Mesendoderm (in vitro differentiated cells): ENCODE results near the gene MYO9B.

ENCODE experiments used
- DNase-seq: peaks from one replicate; pipeline ENCODE4 v3.0.0; 2013
- H2AK5ac ChIP-seq: 2 replicates; pipeline ENCODE4 v1.6.1; 2013; ENCODE audit warnings: low read length, inconsistent platforms
- H2BK120ac ChIP-seq: 2 replicates; pipeline ENCODE4 v1.6.1; 2013; ENCODE audit warnings: low read depth, mild to moderate bottlenecking, low read length, moderate library complexity, mixed read lengths
- H2BK15ac ChIP-seq: replicated peaks from 2 replicates; pipeline ENCODE4 v1.6.1; 2013; ENCODE audit warnings: low read depth, mild to moderate bottlenecking, moderate library complexity
- H2BK5ac ChIP-seq: 2 replicates; pipeline ENCODE4 v1.6.1; 2013; ENCODE audit warnings: low read length, inconsistent platforms
- H3K18ac ChIP-seq: 2 replicates; pipeline ENCODE4 v1.6.1; 2013; ENCODE audit warnings: mild to moderate bottlenecking, low read length, mixed read lengths
- H3K23ac ChIP-seq: one replicate; pipeline ENCODE4 v1.6.1; 2013; ENCODE audit warnings: low read length
- H3K27ac ChIP-seq: 2 replicates; pipeline ENCODE4 v1.5.1; 2013; ENCODE audit warnings: low read depth, mild to moderate bottlenecking, inconsistent platforms, low read length, moderate library complexity
- H3K27me3 ChIP-seq: 2 replicates; pipeline ENCODE4 v1.6.1; 2013; ENCODE audit warnings: low read length, control low read depth, mild to moderate bottlenecking, inconsistent platforms; ENCODE audit not compliant: insufficient read depth, poor library complexity
- H3K36me3 ChIP-seq: 2 replicates; pipeline ENCODE4 v1.6.1; 2013; ENCODE audit warnings: low read length, inconsistent platforms; ENCODE audit not compliant: control insufficient read depth, insufficient read depth
- H3K4ac ChIP-seq: one replicate; pipeline ENCODE4 v1.6.1; 2013; ENCODE audit warnings: low read depth, mild to moderate bottlenecking, low read length, moderate library complexity
- H3K4me1 ChIP-seq: 2 replicates; pipeline ENCODE4 v1.6.1; 2013; ENCODE audit warnings: low read depth, low read length, inconsistent platforms; ENCODE audit not compliant: control insufficient read depth
- H3K4me2 ChIP-seq: 2 replicates; pipeline ENCODE4 v1.6.1; 2013; ENCODE audit warnings: low read length
- H3K4me3 ChIP-seq: 2 replicates; pipeline ENCODE4 v1.5.1; 2013; ENCODE audit warnings: mild to moderate bottlenecking, low read length
- H3K56ac ChIP-seq: one replicate; pipeline ENCODE4 v1.6.1; 2013; ENCODE audit warnings: low read length
- H3K79me1 ChIP-seq: 2 replicates; pipeline ENCODE4 v1.6.1; 2013; ENCODE audit warnings: low read length, inconsistent platforms
- H3K79me2 ChIP-seq: 2 replicates; pipeline ENCODE4 v1.6.1; 2013; ENCODE audit warnings: mild to moderate bottlenecking, low read length; ENCODE audit not compliant: control insufficient read depth, insufficient read depth
- H3K9ac ChIP-seq: 2 replicates; pipeline ENCODE4 v1.6.1; 2013; ENCODE audit warnings: low read length, inconsistent platforms
- H4K5ac ChIP-seq: one replicate; pipeline ENCODE4 v1.6.1; 2013; ENCODE audit warnings: low read length
- H4K8ac ChIP-seq: one replicate; pipeline ENCODE4 v1.6.1; 2013; ENCODE audit warnings: low read depth, mild to moderate bottlenecking, control low read depth, low read length, moderate library complexity
- WGBS: extraction: QIAGEN DNeasy Blood & Tissue Kit; methylation state at CpG from one replicate; pipeline ENCODE4 v1.1.7; 2013; ENCODE audit warnings: low lambda C conversion rate, missing lambda C conversion rate; ENCODE audit not compliant: insufficient coverage; ENCODE audit errors: extremely low coverage; 5-methylcytosine and 5-hydroxymethylcytosine counted together

The MYO9B gene

GRCh38 chr19:17248011-17248776 lies 172.6 kb downstream of the MYO9B start:
- Histone ChIP-seq H4K5ac (no peak overlapping the region), H3K4me2 (no peak overlapping the region), H4K8ac (no peak overlapping the region), H3K9ac (no peak overlapping the region), H3K23ac (no peak overlapping the region), H3K36me3 (no peaks in the 10 kb centered on the region), H3K56ac (peak overlapping the region; percentile 52), H2AK5ac (peak overlapping the region; percentile 5), H3K27me3 (no peaks in the 10 kb centered on the region), H3K79me1 (no peaks in the 10 kb centered on the region), H3K4me3 (no peak overlapping the region), H3K4ac (peak overlapping the region; percentile 18), H2BK120ac (no peak overlapping the region), H3K79me2 (peaks cover 21% of the 10 kb centered on the region), H3K18ac (peak overlapping the region; percentile 43), H2BK5ac (no peak overlapping the region), H3K4me1 (peaks cover 11% of the 10 kb centered on the region), H2BK15ac (no peak overlapping the region), H3K27ac (peak overlapping the region; percentile 6)
- WGBS: no CpG with 5 or more reads among the region's 21 CpGs
- DNase-seq: peak; percentile 79

DNA sequence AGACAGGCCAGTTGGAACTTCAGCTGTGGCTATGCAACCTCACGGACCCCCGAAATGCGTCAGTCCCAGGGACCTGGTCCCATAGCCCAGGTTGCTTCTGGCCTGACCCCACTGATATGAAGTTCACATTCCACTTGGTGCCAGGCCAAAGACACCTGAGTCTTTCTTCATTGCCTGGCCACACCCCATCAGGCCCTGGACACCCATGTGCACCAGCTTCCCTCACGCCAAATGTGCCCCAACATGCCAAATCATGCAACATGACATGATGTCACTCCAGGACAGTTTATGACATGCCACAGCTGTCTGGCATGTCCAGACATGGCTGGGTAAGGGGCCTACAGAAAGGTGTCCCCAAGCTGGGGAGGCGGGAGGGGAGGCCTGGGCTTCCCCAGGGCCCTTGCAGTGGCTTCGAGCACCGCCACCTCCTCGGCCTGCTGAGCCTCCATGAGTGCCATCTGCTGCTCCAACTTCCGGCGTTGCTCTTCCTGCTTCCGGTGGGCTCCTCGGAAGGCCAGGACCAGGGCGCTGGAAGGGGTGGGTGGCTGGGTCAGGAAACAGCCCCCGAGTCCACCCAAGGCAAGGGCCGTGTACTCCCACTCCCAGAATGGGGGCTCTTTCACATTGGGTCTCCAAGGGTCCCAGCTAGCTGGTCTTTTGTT lies 174.4 kb downstream of the MYO9B start:
- Histone ChIP-seq H3K4ac (no peak overlapping the region), H2BK5ac (no peak overlapping the region), H2BK120ac (no peak overlapping the region), H3K36me3 (no peaks in the 10 kb centered on the region), H3K4me3 (no peak overlapping the region), H2BK15ac (no peak overlapping the region), H3K9ac (no peak overlapping the region), H3K56ac (no peak overlapping the region), H3K18ac (no peak overlapping the region), H2AK5ac (no peak overlapping the region), H3K27ac (no peak overlapping the region), H3K23ac (no peak overlapping the region), H3K4me2 (no peak overlapping the region), H3K79me1 (no peaks in the 10 kb centered on the region), H3K79me2 (peaks cover 2% of the 10 kb centered on the region), H3K4me1 (peaks cover 11% of the 10 kb centered on the region), H3K27me3 (no peaks in the 10 kb centered on the region), H4K8ac (no peak overlapping the region), H4K5ac (no peak overlapping the region)
- no peak for DNase-seq
- WGBS: no CpG with 5 or more reads among the region's 15 CpGs

DNA sequence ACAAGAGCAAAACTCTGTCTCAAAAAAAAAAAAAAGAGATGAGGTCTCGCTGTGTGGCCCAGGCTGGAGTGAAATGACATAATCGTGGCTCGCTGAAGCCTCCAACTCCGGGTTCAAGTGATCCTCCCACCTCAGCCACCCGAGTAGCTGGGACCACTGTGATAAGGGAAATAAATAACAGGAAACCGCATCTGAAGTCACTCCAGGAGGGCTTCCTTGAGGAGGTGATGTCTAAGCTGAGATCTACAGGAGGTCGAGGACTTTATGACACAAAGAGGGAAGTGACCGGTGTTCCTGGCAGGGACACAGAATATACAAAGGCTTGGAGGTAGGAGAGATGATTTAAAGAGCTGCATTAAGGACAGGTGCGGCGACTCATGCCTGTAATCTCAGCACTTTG lies 179.1 kb downstream of the MYO9B start:
- H3K4ac ChIP-seq: no peak overlapping the region
- H3K27me3 ChIP-seq: no peaks in the 10 kb centered on the region
- H3K18ac ChIP-seq: no peak overlapping the region
- H3K27ac ChIP-seq: no peak overlapping the region
- H2BK120ac ChIP-seq: no peak overlapping the region
- no peak overlapping the region for H2BK5ac ChIP-seq
- H2AK5ac ChIP-seq: no peak overlapping the region
- no peak for DNase-seq
- H3K9ac ChIP-seq: no peak overlapping the region
- no peaks in the 10 kb centered on the region for H3K4me1 ChIP-seq
- H4K8ac ChIP-seq: no peak overlapping the region
- H3K36me3 ChIP-seq: no peaks in the 10 kb centered on the region
- H4K5ac ChIP-seq: no peak overlapping the region
- no peak overlapping the region for H3K23ac ChIP-seq
- H2BK15ac ChIP-seq: no peak overlapping the region
- no peaks in the 10 kb centered on the region for H3K79me2 ChIP-seq
- H3K4me2 ChIP-seq: no peak overlapping the region
- H3K56ac ChIP-seq: no peak overlapping the region
- no CpG with 5 or more reads among the region's 10 CpGs for WGBS
- H3K79me1 ChIP-seq: no peaks in the 10 kb centered on the region
- H3K4me3 ChIP-seq: no peak overlapping the region

- Histone ChIP-seq H2BK15ac (no peak overlapping the region), H3K18ac (no peak overlapping the region), H3K4me1 (no peaks in the 10 kb centered on the region), H3K9ac (no peak overlapping the region), H3K79me2 (no peaks in the 10 kb centered on the region), H3K56ac (no peak overlapping the region), H3K4ac (no peak overlapping the region), H3K27ac (no peak overlapping the region), H3K36me3 (no peaks in the 10 kb centered on the region), H4K5ac (no peak overlapping the region), H2AK5ac (no peak overlapping the region), H2BK5ac (no peak overlapping the region), H3K23ac (no peak overlapping the region), H2BK120ac (no peak overlapping the region), H4K8ac (no peak overlapping the region), H3K27me3 (no peaks in the 10 kb centered on the region), H3K79me1 (no peaks in the 10 kb centered on the region), H3K4me2 (no peak overlapping the region), H3K4me3 (no peak overlapping the region)
- no CpG with 5 or more reads among the region's 18 CpGs for WGBS
- no peak for DNase-seq
Observed at GRCh38 chr19:17255150-17255621, 179.6 kb downstream of the MYO9B start.

- Histone ChIP-seq H2BK15ac (no peak overlapping the region), H3K4me3 (no peak overlapping the region), H2BK5ac (no peak overlapping the region), H3K4me2 (no peak overlapping the region), H3K27me3 (no peaks in the 10 kb centered on the region), H3K79me1 (no peaks in the 10 kb centered on the region), H3K18ac (no peak overlapping the region), H3K56ac (no peak overlapping the region), H3K36me3 (no peaks in the 10 kb centered on the region), H4K8ac (no peak overlapping the region), H2BK120ac (no peak overlapping the region), H2AK5ac (no peak overlapping the region), H3K4me1 (no peaks in the 10 kb centered on the region), H3K27ac (no peak overlapping the region), H3K23ac (no peak overlapping the region), H3K9ac (no peak overlapping the region), H3K79me2 (no peaks in the 10 kb centered on the region), H3K4ac (no peak overlapping the region), H4K5ac (no peak overlapping the region)
- no peak for DNase-seq
- WGBS: no CpG with 5 or more reads among the region's 3 CpGs
Observed at GRCh38 chr19:17256130-17256529, 180.6 kb downstream of the MYO9B start.
